ENCODE data around the gene OSBPL10.
"Not testable (repeated sequence)": the region's sequence is repeated elsewhere in the genome, so short reads cannot be mapped to it uniquely, and the experiment has no call there.

OSBPL10 gene

GRCh38 chr3:31876331-31876730 is 104.7 kb downstream of the OSBPL10 start:
- peaks cover 12% of the 10 kb centered on the region for H3K4me1 ChIP-seq (ENCODE audit: low read length)
- H3K27ac ChIP-seq (ENCODE audit: low read length) = no peak overlapping the region
- no peak overlapping the region for H3K4me3 ChIP-seq (ENCODE audit: low read length)
- H4K20me1 ChIP-seq (ENCODE audit: insufficient read depth, low read length) = peaks cover 5% of the 10 kb centered on the region; the same call in 1 of the 2 replicates
- no peaks in the 10 kb centered on the region for H3K9me3 ChIP-seq (ENCODE audit: insufficient read depth, low read length)
- H3K27me3 ChIP-seq (ENCODE audit: low read depth, low read length) = no peaks in the 10 kb centered on the region
- no peak overlapping the region for H3K4me2 ChIP-seq (ENCODE audit: low read length)
- no peak for TF ChIP-seq CTCF (IDR thresholded peaks at IDR 0.05; ENCODE audit: low read depth, low read length)
- TF ChIP-seq EZH2phosphoT487 (IDR thresholded peaks at IDR 0.05; ENCODE audit: low read depth) = no peak
- no peak overlapping the region for H2AFZ ChIP-seq (ENCODE audit: low read depth, low read length)
- H3K79me2 ChIP-seq (ENCODE audit: low read length) = peaks cover 14% of the 10 kb centered on the region
- peaks cover 11% of the 10 kb centered on the region for H3K36me3 ChIP-seq (replicated peaks; ENCODE audit: low read depth, low read length)
- no peak overlapping the region for H3K9ac ChIP-seq (ENCODE audit: low read length)

GRCh38 chr3:31875437-31875836 is 105.6 kb downstream of the OSBPL10 start:
- Histone ChIP-seq H3K9ac (ENCODE audit: low read length) (no peak overlapping the region), H3K27ac (ENCODE audit: low read length) (no peak overlapping the region), H3K27me3 (ENCODE audit: low read depth, low read length) (no peaks in the 10 kb centered on the region), H3K4me3 (ENCODE audit: low read length) (no peak overlapping the region), H2AFZ (ENCODE audit: low read depth, low read length) (no peak overlapping the region), H3K4me2 (ENCODE audit: low read length) (no peak overlapping the region), H3K36me3 (replicated peaks; ENCODE audit: low read depth, low read length) (peaks cover 11% of the 10 kb centered on the region), H4K20me1 (ENCODE audit: insufficient read depth, low read length) (peaks cover under 1% of the 10 kb centered on the region; the same call in 1 of the 2 replicates), H3K9me3 (ENCODE audit: insufficient read depth, low read length) (no peaks in the 10 kb centered on the region), H3K4me1 (ENCODE audit: low read length) (peaks cover 7% of the 10 kb centered on the region), H3K79me2 (ENCODE audit: low read length) (peaks cover 5% of the 10 kb centered on the region)
- TF ChIP-seq CTCF (IDR thresholded peaks at IDR 0.05; ENCODE audit: low read depth, low read length) (no peak), EZH2phosphoT487 (IDR thresholded peaks at IDR 0.05; ENCODE audit: low read depth) (no peak)

GRCh38 chr3:31873254-31873820 is 107.7 kb downstream of the OSBPL10 start:
- Histone ChIP-seq H3K79me2 (ENCODE audit: low read length) (no peaks in the 10 kb centered on the region), H4K20me1 (ENCODE audit: insufficient read depth, low read length) (no peaks in the 10 kb centered on the region), H3K27ac (ENCODE audit: low read length) (no peak overlapping the region), H3K27me3 (ENCODE audit: low read depth, low read length) (no peaks in the 10 kb centered on the region), H3K4me2 (ENCODE audit: low read length) (no peak overlapping the region), H2AFZ (ENCODE audit: low read depth, low read length) (no peak overlapping the region), H3K9me3 (ENCODE audit: insufficient read depth, low read length) (no peaks in the 10 kb centered on the region), H3K36me3 (replicated peaks; ENCODE audit: low read depth, low read length) (peaks cover 11% of the 10 kb centered on the region), H3K4me1 (ENCODE audit: low read length) (peaks cover 14% of the 10 kb centered on the region), H3K9ac (ENCODE audit: low read length) (no peak overlapping the region), H3K4me3 (ENCODE audit: low read length) (no peak overlapping the region)
- TF ChIP-seq EZH2phosphoT487 (IDR thresholded peaks at IDR 0.05; ENCODE audit: low read depth) (no peak), CTCF (IDR thresholded peaks at IDR 0.05; ENCODE audit: low read depth, low read length) (no peak)

- no peaks in the 10 kb centered on the region for H3K27me3 ChIP-seq (ENCODE audit: low read depth, low read length)
- no peaks in the 10 kb centered on the region for H3K79me2 ChIP-seq (ENCODE audit: low read length)
- H3K9me3 ChIP-seq (ENCODE audit: insufficient read depth, low read length) = no peaks in the 10 kb centered on the region
- H3K4me3 ChIP-seq (ENCODE audit: low read length) = no peak overlapping the region
- H3K4me2 ChIP-seq (ENCODE audit: low read length) = no peak overlapping the region
- no peak overlapping the region for H2AFZ ChIP-seq (ENCODE audit: low read depth, low read length)
- no peak overlapping the region for H3K9ac ChIP-seq (ENCODE audit: low read length)
- H3K4me1 ChIP-seq (ENCODE audit: low read length) = peaks cover 18% of the 10 kb centered on the region
- no peak for TF ChIP-seq CTCF (IDR thresholded peaks at IDR 0.05; ENCODE audit: low read depth, low read length)
- no peak for TF ChIP-seq EZH2phosphoT487 (IDR thresholded peaks at IDR 0.05; ENCODE audit: low read depth)
- H3K36me3 ChIP-seq (replicated peaks; ENCODE audit: low read depth, low read length) = peaks cover 11% of the 10 kb centered on the region
- H4K20me1 ChIP-seq (ENCODE audit: insufficient read depth, low read length) = no peaks in the 10 kb centered on the region
- H3K27ac ChIP-seq (ENCODE audit: low read length) = no peak overlapping the region
Measured at GRCh38 chr3:31871939-31872507, 109.0 kb downstream of the OSBPL10 start.

- H3K27ac ChIP-seq (ENCODE audit: low read length); H3K9me3 ChIP-seq (ENCODE audit: insufficient read depth, low read length); H3K4me2 ChIP-seq (ENCODE audit: low read length); H3K79me2 ChIP-seq (ENCODE audit: low read length); H2AFZ ChIP-seq (ENCODE audit: low read depth, low read length); H4K20me1 ChIP-seq (ENCODE audit: insufficient read depth, low read length); H3K4me3 ChIP-seq (ENCODE audit: low read length); H3K36me3 ChIP-seq (replicated peaks; ENCODE audit: low read depth, low read length); H3K9ac ChIP-seq (ENCODE audit: low read length); H3K27me3 ChIP-seq (ENCODE audit: low read depth, low read length): not testable (repeated sequence)
- peaks cover 18% of the 10 kb centered on the region for H3K4me1 ChIP-seq (ENCODE audit: low read length)
Measured at GRCh38 chr3:31870111-31870510, 111.0 kb downstream of the OSBPL10 start.
